AG04449 (cell line): ENCODE data around the gene GNG8.

Source experiments
- CTCF ChIA-PET: fragments of 350-600 bp; formaldehyde crosslinking; extraction: SDS; loops from one replicate; lab custom pipeline; 2021; ENCODE audit warnings: antibody characterized with exemption; lab: Yijun Ruan, JAX
- POLR2A ChIA-PET: fragments of 400-600, 350-600 bp; formaldehyde crosslinking; extraction: SDS; loops from one replicate; lab custom pipeline; 2020; ENCODE audit warnings: antibody characterized with exemption, inconsistent platforms; lab: Yijun Ruan, JAX
- DNase-seq: peaks from one replicate; pipeline ENCODE4 v3.0.0-alpha.2; 2010; ENCODE audit warnings: low read depth, low spot score
- H3K4me3 ChIP-seq: 2 replicates; pipeline ENCODE4 v1.5.1; 2011; ENCODE audit warnings: low read depth, mild to moderate bottlenecking, control low read depth, low read length
- TF ChIP-seq, protein P1 (sequence below): IDR thresholded peaks from one replicate; pipeline ENCODE4 v1.5.1; 2011; ENCODE audit warnings: mild to moderate bottlenecking, moderate library complexity, low read length, control low read depth, inconsistent platforms; ENCODE audit not compliant: insufficient read depth; ENCODE audit errors: missing control alignments

The GNG8 gene

DNA sequence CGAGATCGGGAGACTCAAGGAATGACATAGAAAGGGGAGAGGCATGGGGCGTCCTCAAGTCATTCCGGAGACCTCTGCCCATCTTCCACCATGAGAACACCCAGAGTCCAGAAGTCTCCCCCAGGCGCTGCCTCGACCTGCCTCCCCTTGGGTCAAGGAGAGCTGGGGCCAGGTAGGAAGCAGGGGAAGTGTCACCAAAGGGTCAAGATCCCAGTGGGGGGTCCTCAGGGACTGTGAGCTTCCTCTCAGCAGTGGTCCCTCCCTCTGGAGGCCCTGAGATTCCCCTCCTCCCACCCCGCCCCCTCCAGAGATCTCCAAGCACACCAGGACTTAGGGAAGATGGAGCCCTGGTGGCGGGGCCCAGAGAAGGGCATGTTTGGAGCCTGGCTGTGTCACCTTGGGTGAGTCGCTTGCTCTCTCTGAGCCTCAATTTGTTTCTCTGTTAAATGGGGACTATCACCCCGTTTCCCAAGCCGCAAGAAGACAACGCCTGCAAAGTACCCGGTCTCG lies 24.1 kb upstream of the GNG8 start:
- H3K4me3 ChIP-seq: peak overlapping the region; percentile 69
- no peak for DNase-seq
- ChIA-PET CTCF (interaction anchor here (1.1 to 15.3 kb wide), 5 partner anchors 15 to 47 kb away, joined by 3 to 685 read pairs (median 38); no protein-coding TSS in a partner anchor), POLR2A (interaction anchor here (0.5 kb wide), 1 partner anchor 38 kb away, joined by 4 read pairs; no protein-coding TSS in a partner anchor)
- TF ChIP-seq, protein P1, sequence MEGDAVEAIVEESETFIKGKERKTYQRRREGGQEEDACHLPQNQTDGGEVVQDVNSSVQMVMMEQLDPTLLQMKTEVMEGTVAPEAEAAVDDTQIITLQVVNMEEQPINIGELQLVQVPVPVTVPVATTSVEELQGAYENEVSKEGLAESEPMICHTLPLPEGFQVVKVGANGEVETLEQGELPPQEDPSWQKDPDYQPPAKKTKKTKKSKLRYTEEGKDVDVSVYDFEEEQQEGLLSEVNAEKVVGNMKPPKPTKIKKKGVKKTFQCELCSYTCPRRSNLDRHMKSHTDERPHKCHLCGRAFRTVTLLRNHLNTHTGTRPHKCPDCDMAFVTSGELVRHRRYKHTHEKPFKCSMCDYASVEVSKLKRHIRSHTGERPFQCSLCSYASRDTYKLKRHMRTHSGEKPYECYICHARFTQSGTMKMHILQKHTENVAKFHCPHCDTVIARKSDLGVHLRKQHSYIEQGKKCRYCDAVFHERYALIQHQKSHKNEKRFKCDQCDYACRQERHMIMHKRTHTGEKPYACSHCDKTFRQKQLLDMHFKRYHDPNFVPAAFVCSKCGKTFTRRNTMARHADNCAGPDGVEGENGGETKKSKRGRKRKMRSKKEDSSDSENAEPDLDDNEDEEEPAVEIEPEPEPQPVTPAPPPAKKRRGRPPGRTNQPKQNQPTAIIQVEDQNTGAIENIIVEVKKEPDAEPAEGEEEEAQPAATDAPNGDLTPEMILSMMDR: no peak

DNA sequence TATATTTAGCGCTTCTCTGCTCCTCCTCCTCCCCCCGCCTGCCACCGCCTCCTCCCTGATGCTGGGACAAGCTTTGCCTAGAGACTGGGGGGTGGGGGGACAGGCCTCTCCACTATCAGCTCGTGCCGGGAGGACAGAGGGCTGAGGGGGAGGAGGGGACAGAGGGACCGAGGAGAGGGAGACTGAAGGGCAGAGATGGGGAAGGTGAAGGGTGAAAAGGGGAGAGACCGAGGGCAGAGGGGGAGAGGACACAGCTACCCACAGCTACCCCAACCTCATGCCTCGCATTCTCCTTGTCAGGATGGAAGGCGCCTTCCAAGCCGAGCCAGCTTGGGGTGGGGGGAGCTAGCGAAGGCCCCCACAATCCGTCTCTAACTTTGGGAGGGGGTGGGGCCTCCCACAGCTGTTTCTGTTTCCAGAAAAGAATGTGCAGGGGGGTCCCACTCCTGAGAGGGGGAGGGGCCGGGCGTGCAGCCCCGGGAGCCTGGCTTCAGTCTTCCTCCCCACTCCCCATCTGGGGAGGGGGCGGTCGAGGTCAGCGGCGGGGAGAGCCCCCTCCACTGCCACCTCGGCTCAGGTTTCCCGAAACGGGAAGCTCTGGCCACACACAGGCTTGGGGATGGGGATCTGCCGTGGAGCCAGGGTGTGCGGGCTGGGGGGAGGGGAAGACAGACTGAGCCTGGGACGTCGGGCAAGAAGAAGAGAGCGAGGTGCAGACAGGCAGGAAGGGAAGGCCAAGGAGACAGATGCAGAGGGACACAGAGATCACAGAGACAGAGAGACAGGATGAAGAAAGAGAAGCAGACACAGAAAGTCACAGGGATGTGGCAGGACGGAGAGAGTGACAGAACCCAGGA lies 23.4 kb upstream of the GNG8 start:
- TF ChIP-seq, protein P1: no peak
- POLR2A ChIA-PET: interaction anchor here (0.5 to 0.6 kb wide), 3 partner anchors 28 to 42 kb away, joined by 3 to 4 read pairs (median 3); no protein-coding TSS in a partner anchor
- CTCF ChIA-PET: interaction anchor here (1.1 to 15.3 kb wide), 6 partner anchors 14 to 46 kb away, joined by 3 to 685 read pairs (median 21); partner anchors contain the start of gene PTGIR
- no peak for DNase-seq
- H3K4me3 ChIP-seq: peak overlapping the region; percentile 69

DNA sequence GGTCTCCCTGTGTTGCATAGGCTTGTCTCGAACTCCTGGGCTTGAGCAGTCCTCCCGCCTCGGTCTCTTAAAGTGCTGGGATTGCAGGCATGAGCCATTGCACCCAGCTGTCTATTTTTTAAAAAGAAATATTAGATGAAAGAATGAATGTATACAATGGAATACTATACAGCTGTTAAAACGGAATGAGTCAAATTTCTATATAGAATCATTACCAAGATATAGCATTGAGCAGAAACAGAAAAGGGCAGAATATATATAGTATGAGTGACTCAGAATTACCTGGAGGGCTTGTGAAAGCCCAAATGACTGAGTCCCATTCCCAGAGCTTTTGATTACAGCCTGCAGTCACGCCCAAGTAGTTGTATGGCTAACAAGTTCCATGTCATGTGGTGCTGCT lies 20.5 kb upstream of the GNG8 start:
- no peak for DNase-seq
- ChIA-PET POLR2A (no interaction called here), CTCF (interaction anchor here (1.1 to 15.3 kb wide), 4 partner anchors 10 to 119 kb away, joined by 3 to 685 read pairs (median 7); no protein-coding TSS in a partner anchor)
- H3K4me3 ChIP-seq: no peak overlapping the region
- TF ChIP-seq, protein P1: no peak

DNA sequence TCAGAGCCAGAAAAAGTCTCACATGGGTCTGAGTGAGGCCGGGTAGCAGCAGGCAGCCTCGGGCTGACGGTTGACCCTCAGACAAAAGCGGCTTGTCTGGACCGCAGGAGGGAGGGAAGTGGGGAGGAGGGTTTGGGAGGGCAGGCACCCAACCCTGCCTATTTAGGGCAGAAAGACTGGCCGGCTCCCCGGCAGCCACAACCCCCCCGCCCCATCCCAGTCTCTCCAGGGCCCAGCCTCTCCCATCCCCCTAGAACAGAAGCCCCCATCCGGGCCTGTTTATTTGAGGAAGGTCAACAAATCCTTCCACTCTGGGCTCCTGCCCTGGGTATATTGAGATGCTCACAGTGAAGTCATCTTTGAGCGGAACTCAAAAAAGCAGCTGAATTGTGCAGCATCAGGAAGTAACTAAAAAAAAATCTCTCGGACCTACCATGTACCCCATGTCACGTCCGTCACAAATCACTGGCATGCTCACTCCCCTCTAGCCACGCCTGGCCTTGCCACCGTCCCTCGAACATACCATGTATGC lies 18.7 kb upstream of the GNG8 start:
- TF ChIP-seq, protein P1: no peak
- no peak for DNase-seq
- ChIA-PET CTCF (interaction anchor here (1.0 to 1.7 kb wide), 3 partner anchors 7 to 14 kb away, joined by 3 to 5 read pairs (median 5); no protein-coding TSS in a partner anchor), POLR2A (no interaction called here)
- H3K4me3 ChIP-seq: no peak overlapping the region

DNA sequence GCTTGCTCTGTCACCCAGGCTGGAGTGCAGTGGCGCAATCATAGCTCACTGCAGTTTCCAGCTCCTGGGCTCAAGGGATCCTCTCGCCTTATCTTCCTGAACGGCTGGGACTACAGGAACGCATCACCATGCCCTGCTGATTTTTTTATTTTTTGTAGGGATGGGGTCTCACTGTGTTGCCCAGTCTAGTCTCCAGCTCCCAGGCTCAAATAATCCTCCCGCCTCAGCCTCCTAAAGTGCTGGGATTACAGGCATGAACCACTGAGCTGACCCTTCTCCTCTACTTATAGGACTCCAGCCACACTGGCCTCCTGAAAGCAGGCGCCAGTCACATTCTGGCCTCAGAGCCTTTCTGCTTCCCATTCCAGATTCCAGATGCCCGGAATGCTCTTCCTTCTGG lies 14.4 kb upstream of the GNG8 start:
- CTCF ChIA-PET: no interaction called here
- TF ChIP-seq, protein P1: no peak
- no peak for DNase-seq
- no peak overlapping the region for H3K4me3 ChIP-seq
- POLR2A ChIA-PET: no interaction called here
